Hepatocyte (in vitro differentiated cells): Measurements from ENCODE around the gene POLE4. TPM values are rescaled to one million over a fixed set of nuclear protein-coding genes. Genes with fewer than 3 reads are reported as not detected.
A peak's percentile ranks its signal among the peaks of the same experiment; 100 is the strongest.

Experiments
- DNase-seq: peaks from one replicate; pipeline ENCODE4 v3.0.0-alpha.2; 2016; ENCODE audit warnings: low spot score
- H2AFZ ChIP-seq: fragments of 200-600 bp; sonication (generic); 2 replicates; pipeline ENCODE4 v1.6.0; 2016; ENCODE audit warnings: antibody characterized with exemption, mild to moderate bottlenecking
- H3K27ac ChIP-seq: fragments of 200-600 bp; sonication (generic); 2 replicates; pipeline ENCODE4 v1.5.1; 2016; ENCODE audit warnings: mild to moderate bottlenecking
- H3K27me3 ChIP-seq: fragments of 200-600 bp; sonication (generic); 2 replicates; pipeline ENCODE4 v1.6.1; 2016
- H3K36me3 ChIP-seq: fragments of 200-600 bp; sonication (generic); replicated peaks from 2 replicates; pipeline ENCODE4 v1.5.1; 2016; ENCODE audit warnings: low read depth; ENCODE audit not compliant: insufficient read depth
- H3K4me1 ChIP-seq: fragments of 200-600 bp; sonication (generic); 2 replicates; pipeline ENCODE4 v1.5.1; 2016; ENCODE audit warnings: mild to moderate bottlenecking, moderate library complexity; ENCODE audit not compliant: insufficient read depth
- H3K4me2 ChIP-seq: fragments of 200-600 bp; sonication (generic); 2 replicates; pipeline ENCODE4 v1.6.0; 2016
- H3K4me3 ChIP-seq: fragments of 200-600 bp; sonication (generic); 2 replicates; pipeline ENCODE4 v1.5.1; 2016; ENCODE audit warnings: mild to moderate bottlenecking
- H3K79me2 ChIP-seq: fragments of 200-600 bp; sonication (generic); 2 replicates; pipeline ENCODE4 v1.6.0; 2017; ENCODE audit warnings: mild to moderate bottlenecking
- H3K9me2 ChIP-seq: fragments of 200-600 bp; sonication (generic); replicated peaks from 2 replicates; pipeline ENCODE4 v1.6.0; 2017; ENCODE audit warnings: mild to moderate bottlenecking; ENCODE audit not compliant: insufficient read depth
- H3K9me3 ChIP-seq: fragments of 200-600 bp; sonication (generic); 2 replicates; pipeline ENCODE4 v1.5.1; 2016; ENCODE audit warnings: low read depth, mild to moderate bottlenecking
- H4K20me1 ChIP-seq: fragments of 200-600 bp; sonication (generic); 2 replicates; pipeline ENCODE4 v1.6.0; 2016; ENCODE audit warnings: mild to moderate bottlenecking; ENCODE audit not compliant: insufficient read depth, poor library complexity, severe bottlenecking
- CTCF ChIP-seq: fragments of 200-600 bp; sonication (generic); IDR thresholded peaks from 2 replicates; pipeline ENCODE4 v1.5.1; 2016; ENCODE audit warnings: antibody characterized with exemption, mild to moderate bottlenecking; ENCODE audit not compliant: poor library complexity
- EZH2 ChIP-seq: fragments of 200-600 bp; sonication (generic); IDR thresholded peaks from 2 replicates; pipeline ENCODE4 v1.6.1; 2016; ENCODE audit warnings: antibody characterized with exemption, mild to moderate bottlenecking, borderline replicate concordance
- EZH2phosphoT487 ChIP-seq: fragments of 200-600 bp; sonication (generic); IDR thresholded peaks from one replicate; pipeline ENCODE4 v1.6.1; 2018; ENCODE audit warnings: antibody characterized with exemption, mild to moderate bottlenecking, low read depth, moderate library complexity; ENCODE audit not compliant: unreplicated experiment, severe bottlenecking
- WGBS: methylation state at CpG from one replicate; pipeline ENCODE4 v1.1.6; 2016; ENCODE audit warnings: low lambda C conversion rate; ENCODE audit errors: missing lambda C conversion rate; 5-methylcytosine and 5-hydroxymethylcytosine counted together
- polyA plus RNA-seq: library from polyadenylated mRNA; unstranded; fragments of >200 nt; fragmentation: Nextera tagmentation; extraction: Ambion mirVana; gene quantifications from 2 replicates; pipeline ENCODE4 v1.2.1, GENCODE V29; 2016
- total RNA-seq: library from RNA; depleted of rRNA; stranded (reverse); fragments of >200 nt; gene quantifications from 2 replicates; pipeline ENCODE4 v1.2.3, GENCODE V29; 2014

The POLE4 gene
- total and polyA plus RNA-seq, 2 experiments from 2014 or later = 20.8 to 160 TPM

- H3K4me2 ChIP-seq = peak overlapping the region; percentile 4
Measured at GRCh38 chr2:74939919-74940812, 18.3 kb upstream of the POLE4 start.

GRCh38 chr2:74941284-74941683 lies 17.2 kb upstream of the POLE4 start:
- Histone ChIP-seq H3K4me2 (no peak overlapping the region), H3K79me2 (no peaks in the 10 kb centered on the region), H3K4me3 (no peak overlapping the region), H3K27me3 (no peaks in the 10 kb centered on the region), H3K36me3 (no peaks in the 10 kb centered on the region), H3K9me2 (no peaks in the 10 kb centered on the region), H3K4me1 (no peaks in the 10 kb centered on the region), H2AFZ (no peak overlapping the region), H4K20me1 (no peaks in the 10 kb centered on the region), H3K27ac (no peak overlapping the region), H3K9me3 (no peaks in the 10 kb centered on the region)
- DNase-seq = no peak
- TF ChIP-seq EZH2 (no peak), CTCF (no peak), EZH2phosphoT487 (no peak)
- 84% methylated on average over 3 of the region's 3 CpGs for WGBS

More at GRCh38 chr2:74939919-74940812, 18.3 kb upstream of the POLE4 start:
- no peaks in the 10 kb centered on the region for H3K27me3 ChIP-seq
- H3K79me2 ChIP-seq = no peaks in the 10 kb centered on the region
- H3K9me3 ChIP-seq = no peaks in the 10 kb centered on the region
- H3K27ac ChIP-seq = peak overlapping the region; percentile 77
- WGBS = 79% methylated on average over 7 of the region's 7 CpGs
- H4K20me1 ChIP-seq = no peaks in the 10 kb centered on the region
- no peaks in the 10 kb centered on the region for H3K36me3 ChIP-seq
- H3K9me2 ChIP-seq = no peaks in the 10 kb centered on the region
- no peak for TF ChIP-seq EZH2
- TF ChIP-seq EZH2phosphoT487 = no peak
- no peak for TF ChIP-seq CTCF
- peak; percentile 32 for DNase-seq
- H3K4me1 ChIP-seq = no peaks in the 10 kb centered on the region
- no peak overlapping the region for H3K4me3 ChIP-seq
- no peak overlapping the region for H2AFZ ChIP-seq

- WGBS = 72% methylated on average over 5 of the region's 5 CpGs
- DNase-seq = no peak
Measured at GRCh38 chr2:74942263-74942662, 16.2 kb upstream of the POLE4 start.

More at GRCh38 chr2:74942263-74942662, 16.2 kb upstream of the POLE4 start:
- Histone ChIP-seq H3K9me2 (no peaks in the 10 kb centered on the region), H3K27me3 (no peaks in the 10 kb centered on the region), H2AFZ (no peak overlapping the region), H3K79me2 (no peaks in the 10 kb centered on the region), H3K9me3 (no peaks in the 10 kb centered on the region), H3K36me3 (no peaks in the 10 kb centered on the region), H3K4me1 (no peaks in the 10 kb centered on the region), H3K27ac (no peak overlapping the region), H3K4me2 (no peak overlapping the region), H4K20me1 (no peaks in the 10 kb centered on the region), H3K4me3 (no peak overlapping the region)
- no peak for TF ChIP-seq EZH2
- no peak for TF ChIP-seq CTCF
- TF ChIP-seq EZH2phosphoT487 = no peak
